ENCODE results near the gene SGTB. TPM values are rescaled to one million over a fixed set of nuclear protein-coding genes. Genes with fewer than 3 reads are reported as not detected.

SGTB gene
- total RNA-seq (ENCODE audit: low replicate concordance): 6.1 and 16.4 TPM in 2 replicates

- TF ChIP-seq CTCF (IDR thresholded peaks at IDR 0.05; ENCODE audit: insufficient read depth, low read length): no peak
Measured at GRCh38 chr5:65721720-65722574, at the start of gene SGTB, which contains the start of gene NLN. Gene SGTB (minus strand): TSS chr5:65722109. CDS start chr5:65720807, 1,302 bp downstream. Gene NLN (plus strand): TSS chr5:65722205. CDS start chr5:65722374, 169 bp downstream.

GRCh38 chr5:65771266-65771665 is 49.4 kb upstream of the SGTB start:
- no peak overlapping the region for H3K4me3 ChIP-seq (ENCODE audit: low read depth, low read length)
- DNase-seq (ENCODE audit: low read depth): no peak
- no peak for TF ChIP-seq CTCF (IDR thresholded peaks at IDR 0.05; ENCODE audit: insufficient read depth, low read length)

More at GRCh38 chr5:65721720-65722574, at the start of gene SGTB, which contains the start of gene NLN:
- peak within 1 kb of the TSS; percentile 88 for H3K4me3 ChIP-seq (ENCODE audit: low read depth, low read length)
- DNase-seq (ENCODE audit: low read depth): peak; percentile 66

- DNase-seq (ENCODE audit: low read depth): peak; percentile 95
- no peak overlapping the region for H3K4me3 ChIP-seq (ENCODE audit: low read depth, low read length)
- TF ChIP-seq CTCF (IDR thresholded peaks at IDR 0.05; ENCODE audit: insufficient read depth, low read length): no peak
Measured at GRCh38 chr5:65769539-65769938, 47.6 kb upstream of the SGTB start.

GRCh38 chr5:65768723-65769346 is 46.9 kb upstream of the SGTB start:
- H3K4me3 ChIP-seq (ENCODE audit: low read depth, low read length): no peak overlapping the region
- no peak for DNase-seq (ENCODE audit: low read depth)
- TF ChIP-seq CTCF (IDR thresholded peaks at IDR 0.05; ENCODE audit: insufficient read depth, low read length): no peak

- no peak for TF ChIP-seq CTCF (IDR thresholded peaks at IDR 0.05; ENCODE audit: insufficient read depth, low read length)
- DNase-seq (ENCODE audit: low read depth): no peak
- no peak overlapping the region for H3K4me3 ChIP-seq (ENCODE audit: low read depth, low read length)
Measured at GRCh38 chr5:65767565-65767964, 45.7 kb upstream of the SGTB start.

GRCh38 chr5:65766781-65767180 is 44.9 kb upstream of the SGTB start:
- H3K4me3 ChIP-seq (ENCODE audit: low read depth, low read length): no peak overlapping the region
- no peak for TF ChIP-seq CTCF (IDR thresholded peaks at IDR 0.05; ENCODE audit: insufficient read depth, low read length)
- no peak for DNase-seq (ENCODE audit: low read depth)
